ENCODE results near the gene ADGRV1.

The ADGRV1 gene

GRCh38 chr5:91016954-91017700 is 458.5 kb downstream of the ADGRV1 start:
- TF ChIP-seq GATA2 (IDR thresholded peaks at IDR 0.05; ENCODE audit: low read depth, low read length) (no peak), GATA3 (IDR thresholded peaks at IDR 0.05; ENCODE audit: low read depth, low read length) (no peak)

- TF ChIP-seq GATA2 (IDR thresholded peaks at IDR 0.05; ENCODE audit: low read depth, low read length) (no peak), GATA3 (IDR thresholded peaks at IDR 0.05; ENCODE audit: low read depth, low read length) (no peak)
These were observed 459.6 kb downstream of the ADGRV1 start for GRCh38 chr5:91018200-91018599.

- TF ChIP-seq GATA3 (IDR thresholded peaks at IDR 0.05; ENCODE audit: low read depth, low read length) (no peak), GATA2 (IDR thresholded peaks at IDR 0.05; ENCODE audit: low read depth, low read length) (no peak)
These were observed 460.2 kb downstream of the ADGRV1 start for GRCh38 chr5:91018712-91019371.

GRCh38 chr5:91020065-91020800 is 461.6 kb downstream of the ADGRV1 start:
- no peak for TF ChIP-seq GATA2 (IDR thresholded peaks at IDR 0.05; ENCODE audit: low read depth, low read length)
- TF ChIP-seq GATA3 (IDR thresholded peaks at IDR 0.05; ENCODE audit: low read depth, low read length): no peak

GRCh38 chr5:91022518-91022917 is 463.9 kb downstream of the ADGRV1 start:
- no peak for TF ChIP-seq GATA3 (IDR thresholded peaks at IDR 0.05; ENCODE audit: low read depth, low read length)
- no peak for TF ChIP-seq GATA2 (IDR thresholded peaks at IDR 0.05; ENCODE audit: low read depth, low read length)

GRCh38 chr5:91024206-91024605 is 465.6 kb downstream of the ADGRV1 start:
- TF ChIP-seq GATA3 (IDR thresholded peaks at IDR 0.05; ENCODE audit: low read depth, low read length) (no peak), GATA2 (IDR thresholded peaks at IDR 0.05; ENCODE audit: low read depth, low read length) (no peak)

- TF ChIP-seq GATA3 (IDR thresholded peaks at IDR 0.05; ENCODE audit: low read depth, low read length) (no peak), GATA2 (IDR thresholded peaks at IDR 0.05; ENCODE audit: low read depth, low read length) (no peak)
These were observed 466.1 kb downstream of the ADGRV1 start for GRCh38 chr5:91024727-91025126.

GRCh38 chr5:91025449-91025848 is 466.9 kb downstream of the ADGRV1 start:
- no peak for TF ChIP-seq GATA3 (IDR thresholded peaks at IDR 0.05; ENCODE audit: low read depth, low read length)
- TF ChIP-seq GATA2 (IDR thresholded peaks at IDR 0.05; ENCODE audit: low read depth, low read length): no peak

GRCh38 chr5:91025956-91026355 is 467.4 kb downstream of the ADGRV1 start:
- TF ChIP-seq GATA2 (IDR thresholded peaks at IDR 0.05; ENCODE audit: low read depth, low read length) (no peak), GATA3 (IDR thresholded peaks at IDR 0.05; ENCODE audit: low read depth, low read length) (no peak)

GRCh38 chr5:91026466-91026865 is 467.9 kb downstream of the ADGRV1 start:
- TF ChIP-seq GATA2 (IDR thresholded peaks at IDR 0.05; ENCODE audit: low read depth, low read length): no peak
- TF ChIP-seq GATA3 (IDR thresholded peaks at IDR 0.05; ENCODE audit: low read depth, low read length): no peak

GRCh38 chr5:91027405-91028139 is 469.0 kb downstream of the ADGRV1 start:
- no peak for TF ChIP-seq GATA2 (IDR thresholded peaks at IDR 0.05; ENCODE audit: low read depth, low read length)
- no peak for TF ChIP-seq GATA3 (IDR thresholded peaks at IDR 0.05; ENCODE audit: low read depth, low read length)

GRCh38 chr5:91028499-91028956 is 469.9 kb downstream of the ADGRV1 start:
- TF ChIP-seq GATA3 (IDR thresholded peaks at IDR 0.05; ENCODE audit: low read depth, low read length) (no peak), GATA2 (IDR thresholded peaks at IDR 0.05; ENCODE audit: low read depth, low read length) (no peak)

- no peak for TF ChIP-seq GATA3 (IDR thresholded peaks at IDR 0.05; ENCODE audit: low read depth, low read length)
- TF ChIP-seq GATA2 (IDR thresholded peaks at IDR 0.05; ENCODE audit: low read depth, low read length): no peak
These were observed 472.2 kb downstream of the ADGRV1 start for GRCh38 chr5:91030521-91031401.
